Jurkat, Clone E6-1 (cell line): Measurements from ENCODE around the gene ANLN. TPM values are rescaled to one million over a fixed set of nuclear protein-coding genes. Genes with fewer than 3 reads are reported as not detected.
A peak's percentile ranks its signal among the peaks of the same experiment; 100 is the strongest.

Experiments used
- DNase-seq: peaks from one replicate; pipeline ENCODE4 v3.0.0-alpha.2; 2011; ENCODE audit warnings: low read depth, low spot score
- H3K4me3 ChIP-seq: 2 replicates; pipeline ENCODE4 v1.5.1; 2011; ENCODE audit warnings: mild to moderate bottlenecking, low read length, control low read depth, moderate library complexity
- polyA plus RNA-seq: library from polyadenylated mRNA; unstranded; fragments of >200 nt; gene quantifications from one replicate; pipeline ENCODE4 v1.2.1, GENCODE V29; 2012; ENCODE audit warnings: missing spikeins; ENCODE audit not compliant: insufficient read length, insufficient read depth

The ANLN gene
- 36.5 TPM for polyA plus RNA-seq

GRCh38 chr7:36389371-36390198 is at the start of gene ANLN:
ANLN (plus strand) TSS chr7:36389862; CDS start chr7:36390027, 165 bp downstream.
- DNase-seq, result peak; percentile 84
- H3K4me3 ChIP-seq, result peak within 1 kb of the TSS; percentile 86

- no peak overlapping the region for H3K4me3 ChIP-seq
- no peak for DNase-seq
Observed at GRCh38 chr7:36343548-36343947, 46.1 kb upstream of the ANLN start.

- no peak for DNase-seq
Observed at GRCh38 chr7:36344622-36345021, 45.0 kb upstream of the ANLN start.

GRCh38 chr7:36346260-36346831 is 43.3 kb upstream of the ANLN start:
- DNase-seq, result no peak
- no peak overlapping the region for H3K4me3 ChIP-seq

More at GRCh38 chr7:36344622-36345021, 45.0 kb upstream of the ANLN start:
- H3K4me3 ChIP-seq, result no peak overlapping the region

- DNase-seq, result no peak
- H3K4me3 ChIP-seq, result no peak overlapping the region
Observed at GRCh38 chr7:36348256-36348655, 41.4 kb upstream of the ANLN start.

- DNase-seq, result no peak
- H3K4me3 ChIP-seq, result no peak overlapping the region
Observed at GRCh38 chr7:36348771-36349170, 40.9 kb upstream of the ANLN start.

- H3K4me3 ChIP-seq, result no peak overlapping the region
- DNase-seq, result no peak
Observed at GRCh38 chr7:36349626-36350025, 40.0 kb upstream of the ANLN start.

GRCh38 chr7:36355490-36355889 is 34.2 kb upstream of the ANLN start:
- DNase-seq, result no peak
- H3K4me3 ChIP-seq, result no peak overlapping the region

GRCh38 chr7:36357054-36357453 is 32.6 kb upstream of the ANLN start:
- DNase-seq, result no peak
- H3K4me3 ChIP-seq, result no peak overlapping the region

GRCh38 chr7:36358589-36358988 is 31.1 kb upstream of the ANLN start:
- H3K4me3 ChIP-seq, result no peak overlapping the region
- no peak for DNase-seq

- no peak overlapping the region for H3K4me3 ChIP-seq
- no peak for DNase-seq
Observed at GRCh38 chr7:36360244-36360643, 29.4 kb upstream of the ANLN start.

GRCh38 chr7:36361227-36361626 is 28.4 kb upstream of the ANLN start:
- no peak for DNase-seq
- no peak overlapping the region for H3K4me3 ChIP-seq

GRCh38 chr7:36363515-36363914 is 26.1 kb upstream of the ANLN start:
- no peak overlapping the region for H3K4me3 ChIP-seq
- no peak for DNase-seq

- no peak for DNase-seq
- peak overlapping the region; percentile 61 for H3K4me3 ChIP-seq
Observed at GRCh38 chr7:36366005-36366717, 23.5 kb upstream of the ANLN start.

GRCh38 chr7:36366718-36367560 is 22.7 kb upstream of the ANLN start:
- DNase-seq, result peak; percentile 83

GRCh38 chr7:36367561-36368077 is 22.0 kb upstream of the ANLN start:
- DNase-seq, result no peak
- H3K4me3 ChIP-seq, result peak overlapping the region; percentile 61

More at GRCh38 chr7:36366718-36367560, 22.7 kb upstream of the ANLN start:
- peak overlapping the region; percentile 61 for H3K4me3 ChIP-seq

- DNase-seq, result no peak
- no peak overlapping the region for H3K4me3 ChIP-seq
Observed at GRCh38 chr7:36368496-36368895, 21.2 kb upstream of the ANLN start.

GRCh38 chr7:36369171-36369570 is 20.5 kb upstream of the ANLN start:
- no peak for DNase-seq
- H3K4me3 ChIP-seq, result no peak overlapping the region

- DNase-seq, result no peak
Observed at GRCh38 chr7:36370046-36370445, 19.6 kb upstream of the ANLN start.

More at GRCh38 chr7:36370046-36370445, 19.6 kb upstream of the ANLN start:
- H3K4me3 ChIP-seq, result no peak overlapping the region
